ENCODE measurements around the gene NF2. TPM values are rescaled to one million over a fixed set of nuclear protein-coding genes. Genes with fewer than 3 reads are reported as not detected.

Gene NF2
- total and polyA plus RNA-seq, 10 of the 15 experiments (the other 5 are each of a cell fraction or from before 2014, with no cell fraction given), result 2.2 to 49.8 (median 22.5) TPM

- TF ChIP-seq ZBTB40 (IDR thresholded peaks at IDR 0.05; ENCODE audit: borderline replicate concordance) (no peak), ATF2 (IDR thresholded peaks at IDR 0.05; ENCODE audit: low read length) (no peak), ZNF207 (IDR thresholded peaks at IDR 0.05; ENCODE audit: borderline replicate concordance) (no peak)
Observed at GRCh38 chr22:29665486-29665885, 62.1 kb downstream of the NF2 start (continued).

- CTCF ChIA-PET, result interaction anchor here (1.2 kb wide), 1 partner anchor 12 kb away, joined by 4 read pairs; no protein-coding TSS in a partner anchor
- SMC1A ChIA-PET (ENCODE audit: uncharacterized antibody, unreplicated experiment), result interaction anchor here (0.8 to 0.9 kb wide), 2 partner anchors 22 to 335 kb away, joined by 3 to 4 read pairs; no protein-coding TSS in a partner anchor
- intact Hi-C loops (cut with micrococcal nuclease; ENCODE audit: unreplicated experiment), result no loop called here
- Histone ChIP-seq H4K20me1 (ENCODE audit: control insufficient read depth, insufficient read depth) (no peaks in the 10 kb centered on the region), H3K4me1 (ENCODE audit: control insufficient read depth, insufficient read depth, low read length) (no peaks in the 10 kb centered on the region), H3K4me3 (no peak overlapping the region), H3K9me3 (replicated peaks; ENCODE audit: control insufficient read depth, insufficient read depth, low read length) (no peaks in the 10 kb centered on the region), H2AFZ (ENCODE audit: control insufficient read depth, low read depth, low read length) (no peak overlapping the region), H3K9ac (ENCODE audit: control insufficient read depth, insufficient read depth, low read length) (no peak overlapping the region), H3K27ac (ENCODE audit: control insufficient read depth, insufficient read depth) (no peak overlapping the region), H3K36me3 (ENCODE audit: control insufficient read depth in 2 of 2, insufficient read depth in 2 of 2, low read length in 1 of 2) (peaks cover 7 to 12% of the 10 kb centered on the region in 2 experiments; a peak in 3 of 4 replicates), H3K27me3 (replicated peaks in 1 of 2; ENCODE audit: control insufficient read depth in 2 of 2, insufficient read depth in 2 of 2, low read length in 1 of 2) (no peaks in the 10 kb centered on the region), H3K79me2 (ENCODE audit: control insufficient read depth, insufficient read depth, low read length) (no peaks in the 10 kb centered on the region), H3K4me2 (ENCODE audit: control insufficient read depth, insufficient read depth) (no peak overlapping the region)
- RAD21 ChIA-PET (ENCODE audit: unreplicated experiment), result no interaction called here
- no peak for TF ChIP-seq ATF7 (IDR thresholded peaks at IDR 0.05; ENCODE audit: low read depth)
- no peak for TF ChIP-seq EZH2 (IDR thresholded peaks at IDR 0.05; ENCODE audit: borderline replicate concordance, control insufficient read depth, low read depth, low read length)
- no peak for TF ChIP-seq MTA3 (IDR thresholded peaks at IDR 0.05; ENCODE audit: borderline replicate concordance, low read length)
- TF ChIP-seq PAX5 (IDR thresholded peaks at IDR 0.05; ENCODE audit: borderline replicate concordance, low read depth, low read length), result no peak
- TF ChIP-seq ZNF207 (IDR thresholded peaks at IDR 0.05; ENCODE audit: borderline replicate concordance), result no peak
- ATAC-seq, result no peak
- no TSS peak for BruUV-seq (replicated peaks)
- no peak for FAIRE-seq
- WGBS (ENCODE audit: insufficient coverage, insufficient replicate concordance, low lambda C conversion rate, missing lambda C conversion rate), result 96% methylated on average over 4 of the region's 4 CpGs
- POLR2A ChIA-PET, result no interaction called here
- DNase-seq (ENCODE audit: low read depth, low spot score), result no peak
- in situ Hi-C loops (cut with MboI), result no loop called here
Observed at GRCh38 chr22:29668673-29669072, 65.2 kb downstream of the NF2 start.

All from GM12878 (cell line).